HG02981 (cell line): ENCODE results near the gene PANK3.
A peak's percentile ranks its signal among the peaks of the same experiment; 100 is the strongest.
"Not testable (repeated sequence)": the region's sequence is repeated elsewhere in the genome, so short reads cannot be mapped to it uniquely, and the experiment has no call there.

Experiments
- ATAC-seq: cut with Tn5 transposase; IDR thresholded peaks from one replicate; pipeline ENCODE4 v1.9.1; 2021; ENCODE audit warnings: mild to moderate bottlenecking, moderate library complexity; ENCODE audit not compliant: unreplicated experiment

The PANK3 gene

DNA sequence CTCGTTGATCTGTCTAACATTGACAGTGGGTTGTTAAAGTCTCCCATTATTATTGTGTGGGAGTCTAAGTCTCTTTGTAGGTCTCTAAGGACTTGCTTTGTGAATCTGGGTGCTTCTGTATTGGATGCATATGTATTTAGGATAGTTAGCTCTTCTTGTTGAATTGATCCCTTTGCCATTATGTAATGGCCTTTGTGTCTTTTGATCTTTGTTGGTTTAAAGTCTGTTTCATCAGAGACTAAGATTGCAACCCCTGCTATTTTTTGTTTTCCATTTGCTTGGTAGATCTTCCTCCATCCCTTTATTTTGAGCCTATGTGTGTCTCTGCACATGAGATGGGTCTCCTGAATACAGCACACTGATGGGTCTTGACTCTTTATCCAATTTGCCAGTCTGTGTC is 17.0 kb upstream of the PANK3 start:
- not testable (repeated sequence) for ATAC-seq

GRCh38 chr5:168592014-168592368 is 12.8 kb upstream of the PANK3 start:
- no peak for ATAC-seq

- no peak for ATAC-seq
These were observed 12.3 kb upstream of the PANK3 start for GRCh38 chr5:168591302-168592013.

- no peak for ATAC-seq
These were observed 11.5 kb upstream of the PANK3 start for GRCh38 chr5:168590666-168591065.

DNA sequence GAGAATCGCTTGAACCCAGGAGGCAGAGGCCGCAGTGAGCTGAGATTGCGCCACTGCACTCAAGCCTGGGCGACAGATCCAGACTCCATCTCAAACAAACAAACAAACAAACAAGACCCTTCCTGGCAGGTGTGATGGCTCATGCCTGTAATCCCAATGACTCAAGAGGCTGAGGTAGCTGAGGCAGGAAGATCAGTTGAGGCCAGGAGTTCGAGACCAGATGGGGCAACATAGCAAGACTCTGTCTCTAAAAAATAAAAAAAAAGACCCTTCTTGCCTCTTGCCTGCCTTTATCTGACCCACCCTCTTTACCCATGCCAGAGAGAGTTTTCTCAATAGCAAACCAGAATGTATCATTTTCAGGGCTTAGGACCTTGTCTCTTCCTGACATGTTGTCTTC is 8.8 kb upstream of the PANK3 start:
- no peak for ATAC-seq

DNA sequence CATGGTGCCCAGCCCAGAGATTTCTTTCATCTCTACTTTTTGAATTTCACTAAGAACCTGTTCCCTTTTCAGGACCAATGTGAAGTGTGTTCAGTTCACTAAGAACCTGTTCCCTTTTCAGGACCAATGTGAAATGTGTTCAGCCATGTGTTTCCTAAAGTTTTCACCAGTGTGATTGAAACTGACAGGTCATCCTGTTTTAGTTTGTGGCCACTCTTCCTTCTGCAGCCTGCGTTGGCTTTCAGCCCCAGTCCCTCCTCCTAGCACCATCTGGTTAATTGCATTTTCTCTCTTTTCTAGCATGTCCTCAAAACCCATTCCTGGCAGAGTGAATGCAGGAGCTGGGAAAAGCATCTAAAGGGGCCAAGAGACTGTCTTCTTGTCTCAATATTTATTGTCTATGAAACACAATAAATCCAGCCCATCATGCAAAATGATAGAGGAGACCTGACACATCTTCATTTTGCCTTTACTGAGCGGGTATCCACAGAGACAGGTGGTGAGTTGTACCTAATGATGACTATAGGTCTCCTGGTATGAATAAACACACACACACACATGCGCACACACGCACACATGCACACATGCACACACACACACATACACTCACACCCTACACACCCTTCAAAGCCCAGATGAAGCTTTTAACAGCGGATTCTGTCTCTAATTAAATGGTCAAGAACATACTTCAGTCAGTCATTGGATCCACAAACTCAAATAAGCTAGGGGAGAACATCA is 6.1 kb upstream of the PANK3 start:
- no peak for ATAC-seq

GRCh38 chr5:168583742-168584482 is 4.7 kb upstream of the PANK3 start:
- ATAC-seq = peak; percentile 35

- not testable (repeated sequence) for ATAC-seq
These were observed 1.8 kb upstream of the PANK3 start for GRCh38 chr5:168580814-168581469.

DNA sequence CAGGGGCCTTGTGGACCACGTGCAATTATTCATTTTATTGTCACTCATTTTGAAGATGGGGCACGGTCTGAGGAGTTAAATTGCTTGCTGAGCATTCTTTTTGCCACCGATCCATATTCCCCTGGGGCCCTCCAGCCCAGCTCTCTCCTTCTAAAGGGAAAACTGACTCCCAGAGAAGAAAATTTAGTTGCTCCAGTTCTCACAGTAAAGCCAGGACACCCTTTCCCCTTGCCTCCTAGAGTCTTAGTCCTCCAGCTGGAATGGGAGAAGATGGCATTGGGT is 1.0 kb upstream of the PANK3 start:
- ATAC-seq = no peak

GRCh38 chr5:168579488-168580226 is 489 bp upstream of the PANK3 start:
- peak; percentile 93 for ATAC-seq

GRCh38 chr5:168578006-168578405 is 1.2 kb downstream of the PANK3 start:
- ATAC-seq = no peak

GRCh38 chr5:168575391-168576372 is 3.5 kb downstream of the PANK3 start:
- ATAC-seq = no peak

DNA sequence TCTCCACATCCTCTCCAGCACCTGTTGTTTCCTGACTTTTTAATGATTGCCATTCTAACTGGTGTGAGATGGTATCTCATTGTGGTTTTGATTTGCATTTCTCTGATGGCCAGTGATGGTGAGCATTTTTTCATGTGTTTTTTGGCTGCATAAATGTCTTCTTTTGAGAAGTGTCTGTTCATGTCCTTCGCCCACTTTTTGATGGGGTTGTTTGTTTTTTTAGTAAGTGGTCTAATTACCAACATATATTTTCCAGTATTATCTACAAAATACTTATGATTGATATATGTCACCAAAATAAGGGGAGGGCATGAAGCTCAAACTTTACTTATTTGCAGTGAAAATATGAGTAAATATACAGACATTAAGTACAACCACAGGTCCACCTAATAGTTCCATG is 5.0 kb downstream of the PANK3 start:
- ATAC-seq = not testable (repeated sequence)

GRCh38 chr5:168573663-168574062 is 5.5 kb downstream of the PANK3 start:
- not testable (repeated sequence) for ATAC-seq

- ATAC-seq = no peak
These were observed 8.5 kb downstream of the PANK3 start for GRCh38 chr5:168570490-168571328.

DNA sequence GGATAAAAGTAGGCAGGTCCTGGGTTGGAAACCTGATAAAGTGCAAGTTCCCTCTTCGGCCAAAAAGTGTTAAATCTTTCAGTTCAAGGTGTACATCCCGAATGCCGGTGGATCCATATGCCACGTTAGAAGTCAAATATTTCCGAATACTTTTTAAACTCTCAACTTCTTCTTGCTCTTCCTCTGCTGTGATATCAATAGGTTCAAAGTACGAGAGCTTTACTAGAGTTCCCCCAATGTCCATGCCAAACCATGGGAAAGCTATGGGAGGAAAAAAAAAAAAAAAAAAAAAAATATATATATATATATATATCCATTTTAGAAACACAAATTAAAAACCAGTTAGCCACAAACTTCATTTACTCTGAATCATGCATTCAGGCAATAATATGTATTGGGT is 10.4 kb downstream of the PANK3 start:
- no peak for ATAC-seq

DNA sequence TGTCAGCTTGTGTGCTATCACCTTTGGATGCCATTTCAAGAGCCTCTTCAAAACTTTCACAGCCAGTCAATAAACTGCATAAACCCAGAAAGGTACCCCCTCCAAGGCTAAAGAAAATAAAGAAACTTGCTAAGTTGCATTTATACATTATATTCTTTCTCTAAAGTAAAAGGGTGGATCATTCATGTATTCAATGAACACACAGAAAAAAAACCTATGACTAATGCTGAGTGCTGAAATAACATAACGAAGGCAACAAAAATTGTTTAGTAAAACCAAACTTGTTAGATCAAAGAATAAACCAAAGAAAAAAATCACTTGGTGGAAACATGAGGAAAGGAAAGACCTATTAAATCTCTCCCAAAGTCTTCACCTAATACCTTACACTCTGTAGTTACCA is 15.2 kb downstream of the PANK3 start:
- ATAC-seq = no peak

- no peak for ATAC-seq
These were observed 16.9 kb downstream of the PANK3 start for GRCh38 chr5:168562279-168562678.

GRCh38 chr5:168557389-168557788 is 21.8 kb downstream of the PANK3 start:
- no peak for ATAC-seq
